ENCODE measurements around the gene GTF3A. TPM values are rescaled to one million over a fixed set of nuclear protein-coding genes. Genes with fewer than 3 reads are reported as not detected.

The GTF3A gene
- total RNA-seq, 1 donor from 2014 or later = 68.0 TPM

DNA sequence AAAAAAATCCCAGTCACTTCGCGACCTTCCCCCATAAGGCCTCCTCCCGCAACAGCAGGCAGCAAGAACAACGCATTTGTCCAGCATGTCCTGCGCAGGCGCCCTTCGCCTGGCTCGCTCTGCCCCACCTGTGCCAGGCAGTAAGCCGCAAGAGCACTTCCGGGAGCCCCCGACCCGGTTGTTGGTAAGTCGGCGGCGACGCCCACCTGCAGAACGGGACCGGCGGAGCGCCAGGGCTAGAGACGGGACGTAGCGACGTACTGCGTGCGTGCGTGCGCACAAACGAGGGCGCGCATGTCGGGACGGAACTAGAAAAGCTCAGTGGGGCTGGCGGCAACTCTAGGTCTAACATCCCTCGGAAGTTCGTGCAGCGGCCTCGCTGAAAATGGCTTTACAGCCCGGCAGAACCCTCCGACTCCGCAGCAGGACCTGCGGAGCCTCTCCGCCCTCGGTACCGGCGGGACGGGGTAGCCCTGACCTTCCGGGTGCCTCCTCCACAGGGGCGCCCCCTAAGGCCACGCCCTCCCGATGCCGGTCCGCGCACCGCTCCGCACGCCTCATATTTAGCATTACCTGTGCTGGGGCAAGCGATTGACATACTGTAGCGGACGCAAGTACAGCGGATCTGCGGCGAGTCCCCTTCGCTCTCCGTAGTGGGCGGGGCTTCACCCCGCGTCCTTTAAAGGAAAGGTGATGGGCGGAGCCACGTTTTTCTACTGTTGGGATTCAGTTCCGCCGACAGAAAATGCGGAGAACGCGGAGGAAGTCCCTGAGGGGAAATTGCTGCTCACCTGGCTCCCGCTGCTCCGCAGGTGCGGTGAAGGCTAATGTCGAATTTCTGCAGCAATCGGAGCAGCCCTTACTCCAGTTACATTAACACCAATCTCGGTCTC lies 25.8 kb downstream of the GTF3A start, which contains the start of gene MTIF3:
Gene MTIF3 (minus strand): TSS at position 629 of the 893 bp plus-strand sequence. CDS start 10,116 bp downstream, outside the sequence.
- no peaks in the 10 kb centered on the region for H3K9me3 Mint-ChIP-seq
- DNase-seq (ENCODE audit: extremely low spot score, unreplicated experiment) = peak; percentile 93
- H3K27ac Mint-ChIP-seq = peak within 1 kb of the TSS; percentile 94
- TF ChIP-seq, protein P1, sequence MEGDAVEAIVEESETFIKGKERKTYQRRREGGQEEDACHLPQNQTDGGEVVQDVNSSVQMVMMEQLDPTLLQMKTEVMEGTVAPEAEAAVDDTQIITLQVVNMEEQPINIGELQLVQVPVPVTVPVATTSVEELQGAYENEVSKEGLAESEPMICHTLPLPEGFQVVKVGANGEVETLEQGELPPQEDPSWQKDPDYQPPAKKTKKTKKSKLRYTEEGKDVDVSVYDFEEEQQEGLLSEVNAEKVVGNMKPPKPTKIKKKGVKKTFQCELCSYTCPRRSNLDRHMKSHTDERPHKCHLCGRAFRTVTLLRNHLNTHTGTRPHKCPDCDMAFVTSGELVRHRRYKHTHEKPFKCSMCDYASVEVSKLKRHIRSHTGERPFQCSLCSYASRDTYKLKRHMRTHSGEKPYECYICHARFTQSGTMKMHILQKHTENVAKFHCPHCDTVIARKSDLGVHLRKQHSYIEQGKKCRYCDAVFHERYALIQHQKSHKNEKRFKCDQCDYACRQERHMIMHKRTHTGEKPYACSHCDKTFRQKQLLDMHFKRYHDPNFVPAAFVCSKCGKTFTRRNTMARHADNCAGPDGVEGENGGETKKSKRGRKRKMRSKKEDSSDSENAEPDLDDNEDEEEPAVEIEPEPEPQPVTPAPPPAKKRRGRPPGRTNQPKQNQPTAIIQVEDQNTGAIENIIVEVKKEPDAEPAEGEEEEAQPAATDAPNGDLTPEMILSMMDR (conservative IDR thresholded peaks at IDR 0.05) = peak; percentile 44
- H3K36me3 Mint-ChIP-seq = no peaks in the 10 kb centered on the region
- peaks cover 5% of the 10 kb centered on the region for H3K27me3 Mint-ChIP-seq
- H3K4me1 Mint-ChIP-seq (ENCODE audit: unreplicated experiment) = peaks cover 20% of the 10 kb centered on the region
- H3K4me3 Mint-ChIP-seq = peak within 1 kb of the TSS; percentile 96

DNA sequence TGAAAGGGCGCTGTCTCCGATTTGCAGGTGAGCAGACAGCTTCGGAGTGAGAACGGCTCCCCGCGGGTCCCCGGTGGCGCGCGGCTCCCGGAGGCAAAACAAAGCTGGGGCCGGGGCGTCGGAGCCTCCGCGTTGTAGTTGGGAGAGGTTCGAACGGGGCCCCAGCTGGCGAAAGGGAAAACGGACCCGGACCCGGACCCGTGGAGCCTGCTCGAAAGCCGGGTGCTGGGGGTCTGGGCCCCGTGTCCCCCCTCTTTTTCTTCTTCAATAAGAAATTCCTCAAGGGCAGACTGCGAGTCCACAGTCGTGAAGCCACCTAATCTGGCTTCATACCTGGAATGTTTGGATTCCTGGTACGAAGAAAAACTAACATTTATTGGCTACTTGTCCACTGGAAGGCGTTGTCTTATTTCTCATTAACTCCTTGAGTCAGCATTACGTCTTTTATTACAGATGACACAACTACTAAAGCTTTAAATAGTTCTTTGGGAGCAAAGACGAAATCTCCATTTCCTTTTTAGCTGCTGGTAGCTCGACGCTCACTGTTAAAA lies 26.6 kb downstream of the GTF3A start:
- peak overlapping the region; percentile 96 for H3K4me3 Mint-ChIP-seq
- H3K27me3 Mint-ChIP-seq = peaks cover 5% of the 10 kb centered on the region
- peak overlapping the region; percentile 94 for H3K27ac Mint-ChIP-seq
- no peaks in the 10 kb centered on the region for H3K9me3 Mint-ChIP-seq
- H3K4me1 Mint-ChIP-seq (ENCODE audit: unreplicated experiment) = peaks cover 20% of the 10 kb centered on the region
- no peaks in the 10 kb centered on the region for H3K36me3 Mint-ChIP-seq
- DNase-seq (ENCODE audit: extremely low spot score, unreplicated experiment) = no peak
- TF ChIP-seq, protein P1 (conservative IDR thresholded peaks at IDR 0.05) = no peak

DNA sequence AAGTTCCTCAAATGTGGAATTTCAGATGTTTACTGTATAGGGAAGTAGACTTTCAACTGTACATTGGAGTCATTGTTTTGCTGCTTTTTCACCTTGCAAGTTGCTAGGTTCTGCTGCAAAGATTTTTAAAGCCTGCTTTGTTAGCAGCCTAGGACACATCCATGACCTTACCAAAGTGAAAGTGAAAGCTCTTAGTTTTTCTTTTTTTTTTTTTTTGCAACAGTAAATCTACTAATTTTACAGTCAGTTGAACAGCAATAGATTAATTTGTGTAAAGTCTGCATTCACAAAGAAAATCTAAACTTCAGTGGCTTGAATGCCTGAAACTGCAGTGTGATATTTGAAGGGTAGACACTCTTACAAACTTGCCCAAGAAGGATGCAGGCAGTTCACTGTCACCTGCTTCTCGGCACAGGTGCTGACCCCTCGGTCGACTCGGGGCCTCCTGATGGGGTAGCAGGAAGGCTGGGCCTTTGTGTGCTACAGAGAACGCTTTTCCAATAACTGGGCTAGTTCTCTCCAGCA lies 31.0 kb downstream of the GTF3A start:
- Mint-ChIP-seq H3K36me3 (no peaks in the 10 kb centered on the region), H3K9me3 (no peaks in the 10 kb centered on the region), H3K4me1 (ENCODE audit: unreplicated experiment) (no peaks in the 10 kb centered on the region), H3K27ac (no peak overlapping the region), H3K27me3 (peaks cover 15% of the 10 kb centered on the region), H3K4me3 (peak overlapping the region; percentile 42)
- TF ChIP-seq, protein P1 (conservative IDR thresholded peaks at IDR 0.05) = no peak
- no peak for DNase-seq (ENCODE audit: extremely low spot score, unreplicated experiment)

DNA sequence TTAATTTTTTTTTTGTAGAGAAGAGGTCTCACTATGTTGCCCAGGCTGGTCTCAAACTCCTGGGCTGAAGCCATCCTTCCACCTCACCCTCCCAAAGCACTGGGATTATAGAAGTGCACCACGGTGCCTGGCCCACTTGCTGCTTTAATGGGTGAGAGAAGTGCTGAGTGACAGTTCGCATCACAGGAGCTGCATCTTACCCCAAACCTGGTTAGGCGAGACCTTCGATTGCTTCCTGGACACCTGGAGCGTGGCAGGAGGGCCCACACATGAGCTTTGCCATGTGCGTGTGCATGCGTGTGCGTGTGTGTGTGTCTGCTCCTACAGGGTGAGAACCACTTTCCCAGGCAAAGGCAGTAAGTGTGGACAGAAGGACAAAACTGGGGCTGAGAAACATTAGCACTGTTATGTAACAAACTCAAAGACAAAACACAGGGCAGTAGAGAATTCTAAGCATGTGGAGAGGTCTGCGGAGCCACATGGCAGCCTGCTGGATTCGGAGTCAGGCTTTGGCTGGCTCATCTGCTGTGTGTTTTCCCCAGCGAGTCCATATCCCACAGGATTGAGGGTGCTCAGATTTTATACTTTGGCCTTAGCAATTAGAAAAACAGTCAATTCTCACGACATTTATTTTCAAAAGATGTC lies 37.6 kb downstream of the GTF3A start:
- H3K4me1 Mint-ChIP-seq (ENCODE audit: unreplicated experiment) = no peaks in the 10 kb centered on the region
- no peak for DNase-seq (ENCODE audit: extremely low spot score, unreplicated experiment)
- TF ChIP-seq, protein P1 (conservative IDR thresholded peaks at IDR 0.05) = no peak
- no peak overlapping the region for H3K27ac Mint-ChIP-seq
- peaks cover 15% of the 10 kb centered on the region for H3K27me3 Mint-ChIP-seq
- H3K36me3 Mint-ChIP-seq = no peaks in the 10 kb centered on the region
- no peaks in the 10 kb centered on the region for H3K9me3 Mint-ChIP-seq
- H3K4me3 Mint-ChIP-seq = no peak overlapping the region

DNA sequence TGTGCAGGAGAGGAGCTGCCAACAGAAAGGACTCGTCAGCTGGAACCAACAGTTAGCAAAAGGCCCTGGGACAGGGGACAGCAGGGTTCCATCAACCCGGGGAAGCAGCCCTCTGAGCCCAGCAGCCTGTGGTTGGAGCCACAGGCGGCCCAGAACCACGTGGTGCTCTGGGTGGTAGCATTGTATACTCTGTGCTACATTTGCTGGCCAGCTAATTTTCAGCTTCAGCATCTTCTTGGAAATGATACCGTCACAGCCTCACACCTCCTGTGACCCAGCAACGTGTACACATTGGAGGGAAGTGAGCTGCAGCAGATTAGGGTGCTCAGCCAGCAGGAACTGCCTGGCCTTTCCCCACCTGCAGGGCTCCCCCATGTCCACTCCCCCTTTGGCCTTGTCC lies 39.1 kb downstream of the GTF3A start:
- TF ChIP-seq, protein P1 (conservative IDR thresholded peaks at IDR 0.05) = no peak
- Mint-ChIP-seq H3K27ac (no peak overlapping the region), H3K4me1 (ENCODE audit: unreplicated experiment) (no peaks in the 10 kb centered on the region), H3K36me3 (no peaks in the 10 kb centered on the region), H3K4me3 (no peak overlapping the region), H3K27me3 (peaks cover 12% of the 10 kb centered on the region), H3K9me3 (no peaks in the 10 kb centered on the region)
- DNase-seq (ENCODE audit: extremely low spot score, unreplicated experiment) = no peak

All from type B pancreatic cell (in vitro differentiated cells).